ENCODE data around the gene ERG. TPM values are rescaled to one million over a fixed set of nuclear protein-coding genes. Genes with fewer than 3 reads are reported as not detected.

Gene ERG
- polyA plus RNA-seq, 3 donors, result 19.4 to 22.1 (median 21.1) TPM

DNA sequence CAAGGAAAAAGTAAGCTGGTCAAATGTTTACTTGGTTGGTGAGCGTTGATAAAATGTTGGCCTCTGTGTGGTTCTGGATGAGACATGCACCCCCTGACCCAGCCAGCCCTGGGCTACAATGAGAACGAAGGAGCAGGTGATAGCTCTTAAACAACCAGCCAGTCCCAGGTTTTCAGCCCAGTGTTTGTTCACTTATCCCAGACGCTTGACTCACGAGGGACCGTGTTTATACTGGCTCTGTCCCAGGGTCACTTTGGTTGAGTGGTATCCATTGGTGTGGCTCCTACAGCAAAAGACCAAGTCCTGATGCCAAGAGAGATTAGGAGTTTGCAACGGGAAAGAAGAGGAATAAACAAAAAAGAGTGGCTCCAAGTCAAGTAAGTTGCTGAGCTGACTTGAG lies 154.6 kb downstream of the ERG start:
- no peak for DNase-seq (ENCODE audit: low read depth in 3 of 3, low spot score in 2 of 3)

DNA sequence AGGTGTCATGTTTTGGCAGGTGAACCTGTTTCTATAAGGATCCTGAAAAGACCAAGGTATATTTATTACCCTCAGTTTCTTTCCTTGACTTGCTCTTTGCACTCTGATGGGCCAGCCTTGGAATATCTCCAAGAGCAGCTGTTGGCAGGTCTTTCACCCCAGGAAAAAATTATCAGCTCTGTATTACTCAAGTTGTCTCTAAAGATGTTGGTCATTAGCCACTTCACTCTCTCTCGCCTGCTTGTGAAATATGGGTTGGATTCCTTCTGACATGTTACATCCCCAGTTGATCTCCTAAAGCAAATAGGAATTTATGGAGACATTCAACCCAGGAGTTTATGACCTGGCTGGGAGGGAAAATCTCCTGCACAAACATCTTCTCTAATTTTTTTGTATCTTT lies 155.5 kb downstream of the ERG start:
- no peak for DNase-seq (ENCODE audit: low read depth in 3 of 3, low spot score in 2 of 3)

DNA sequence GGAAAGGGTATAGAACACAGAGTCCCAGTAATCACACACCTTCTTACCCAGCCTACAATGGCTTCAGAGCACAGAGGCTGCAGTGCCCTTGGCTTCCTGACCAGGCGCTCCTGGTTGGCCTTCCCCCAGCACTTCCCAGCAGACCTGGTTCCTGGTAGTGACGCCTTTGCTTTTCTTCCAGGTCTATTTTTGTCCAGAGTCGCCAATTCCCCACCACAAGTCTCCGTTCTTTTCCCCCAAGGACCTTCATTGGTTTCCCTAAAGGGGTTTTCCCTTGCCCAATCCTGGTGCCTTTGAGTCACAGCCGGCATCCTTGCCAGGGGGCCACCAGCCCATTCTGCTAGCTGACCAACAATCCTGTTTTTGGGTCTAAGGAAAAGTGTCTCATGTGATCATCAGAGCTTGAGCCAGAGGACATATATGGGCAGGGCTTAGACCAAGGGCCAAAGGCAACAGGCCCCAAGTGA lies 156.7 kb downstream of the ERG start:
- DNase-seq (ENCODE audit: low read depth in 3 of 3, low spot score in 2 of 3), result no peak

DNA sequence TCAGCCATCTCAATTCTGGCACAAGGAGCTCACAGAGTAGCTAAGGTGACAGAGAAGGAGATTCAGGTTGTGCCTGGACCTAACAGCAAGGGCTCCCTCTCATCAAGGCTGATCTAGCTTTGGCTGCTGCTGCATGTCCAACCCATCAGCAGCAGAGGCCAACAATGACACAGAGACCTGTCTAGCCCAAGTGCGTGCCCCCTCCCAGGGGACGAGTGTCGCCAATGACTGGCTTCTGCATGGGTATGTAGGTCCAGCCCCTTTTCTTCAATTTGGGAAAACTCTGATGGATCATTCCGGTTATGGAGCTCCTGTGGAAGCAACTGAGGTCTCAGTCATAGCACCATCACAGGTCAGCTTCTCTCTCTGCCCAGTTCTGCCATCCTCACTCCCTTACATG lies 158.1 kb downstream of the ERG start:
- no peak for DNase-seq (ENCODE audit: low read depth in 3 of 3, low spot score in 2 of 3)

DNA sequence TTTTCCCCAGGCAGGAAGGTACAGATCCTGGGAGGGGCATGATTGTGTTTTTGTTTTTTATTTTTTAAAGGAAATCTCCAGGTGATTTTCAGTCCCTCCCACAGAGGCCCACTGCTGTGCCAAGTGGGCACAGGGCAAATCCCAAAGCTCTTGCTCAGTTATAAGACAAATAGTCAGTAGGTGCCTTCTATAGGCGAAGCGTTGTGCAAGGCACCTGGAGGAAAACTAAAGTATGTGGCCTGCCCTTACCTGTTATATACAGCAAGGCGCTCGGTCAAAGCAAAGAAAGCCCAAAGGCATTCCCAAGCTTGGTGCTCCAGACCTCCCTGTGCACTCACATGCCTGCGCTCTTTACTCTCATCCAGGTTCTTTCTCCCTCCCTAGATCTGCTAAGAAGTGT lies 160.5 kb downstream of the ERG start:
- DNase-seq (ENCODE audit: low read depth in 3 of 3, low spot score in 2 of 3), result no peak

DNA sequence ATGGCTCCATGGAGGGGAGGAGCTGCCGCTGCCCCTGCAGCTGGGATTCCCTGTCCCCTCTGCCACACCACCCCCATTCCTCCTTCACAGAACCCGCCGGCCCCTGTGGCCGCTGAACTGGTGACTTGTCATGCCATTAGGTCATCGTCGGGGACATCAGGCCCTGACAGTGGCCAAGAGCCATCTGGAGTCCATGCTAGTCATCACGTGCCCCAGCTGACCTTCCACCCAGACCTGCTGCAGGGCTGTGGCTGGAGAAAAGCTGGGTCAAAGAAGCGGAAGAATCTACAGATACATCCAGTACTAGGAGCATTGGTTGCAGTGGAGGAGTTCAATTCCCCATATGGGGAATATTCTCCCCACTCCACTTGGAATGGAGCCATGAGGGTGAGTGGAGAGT lies 163.4 kb downstream of the ERG start:
- DNase-seq (ENCODE audit: low read depth in 3 of 3, low spot score in 2 of 3), result no peak

DNA sequence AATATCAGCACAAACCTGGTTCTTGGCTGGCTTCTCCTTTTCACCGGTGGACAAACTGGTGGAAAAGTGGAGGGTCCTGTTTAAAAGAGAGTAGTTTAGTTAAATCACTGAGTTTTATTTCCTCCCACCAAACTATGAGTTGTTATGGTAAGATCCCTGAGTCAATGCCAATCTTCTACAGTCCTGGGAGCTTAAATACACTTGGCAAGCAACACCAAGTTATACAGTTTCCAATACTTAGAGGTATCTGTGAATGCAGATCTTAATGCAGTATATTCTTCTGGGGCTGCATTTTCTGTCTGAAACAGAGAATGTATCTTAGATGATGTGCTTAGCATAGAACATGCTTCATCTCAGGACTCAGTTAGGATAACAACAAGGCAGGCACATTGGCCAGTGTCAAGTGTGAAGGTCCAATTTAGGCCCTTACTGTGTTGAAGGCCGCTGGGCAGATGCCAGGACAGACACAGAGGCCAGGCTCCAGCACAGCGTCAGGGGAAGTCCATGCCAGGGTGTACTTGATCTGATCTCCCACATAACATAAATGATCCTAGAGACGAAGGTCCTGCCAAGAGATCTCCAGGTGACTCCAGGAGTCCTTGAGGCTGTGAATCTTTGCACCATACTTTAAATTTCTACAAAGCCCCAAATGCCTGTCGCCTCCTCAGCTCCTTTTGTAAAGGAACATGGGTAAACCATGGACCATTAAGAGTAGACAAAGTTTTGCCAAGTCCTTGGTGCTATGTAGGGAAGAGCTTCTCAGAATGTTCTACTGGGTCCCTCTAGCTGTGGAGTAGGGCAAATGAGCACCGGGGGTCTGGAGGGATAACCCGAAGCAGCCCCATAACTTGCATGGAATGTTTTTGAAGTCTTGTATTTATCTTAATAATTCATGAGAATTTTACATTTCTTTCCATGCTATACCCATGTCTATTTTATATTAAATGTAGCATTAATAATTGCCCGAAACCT lies 164.7 kb downstream of the ERG start:
- no peak for DNase-seq (ENCODE audit: low read depth in 3 of 3, low spot score in 2 of 3)

DNA sequence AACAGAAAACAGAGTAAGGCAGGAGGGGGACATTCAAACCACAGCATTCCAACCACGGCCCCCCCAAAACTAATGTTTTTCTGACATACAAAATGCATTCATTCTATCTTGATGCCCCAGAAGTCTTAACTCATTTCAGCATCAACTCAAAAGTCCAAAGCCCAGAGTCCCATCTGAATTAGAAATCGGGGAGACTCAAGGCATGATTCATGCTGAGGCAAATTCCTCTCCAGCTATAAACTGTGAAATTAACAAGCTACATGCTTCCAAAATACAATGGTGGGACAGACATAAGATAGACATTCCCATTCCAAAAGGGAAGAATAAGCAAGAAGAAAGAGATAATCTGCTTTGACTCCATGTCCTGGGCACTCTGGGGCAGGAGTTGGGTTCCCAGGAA lies 167.6 kb downstream of the ERG start:
- no peak for DNase-seq (ENCODE audit: low read depth in 3 of 3, low spot score in 2 of 3)

Other genes starting within 250 kb of the ERG start
- 100 to 1,000 TPM; 239 to 261 (median 244) TPM for gene KCNJ15, start 241.5 kb downstream of the ERG start, polyA plus RNA-seq (ENCODE audit: insufficient read length in 3 of 3)